Aorta (tissue), 5 donors: ENCODE data around the gene IGF1R. TPM values are rescaled to one million over a fixed set of nuclear protein-coding genes. Genes with fewer than 3 reads are reported as not detected.

ENCODE experiments used
- ATAC-seq: fragments of 200-7000 bp; cut with Tn5 transposase; one replicate; pipeline ENCODE4 v1.9.1; 2022; ENCODE audit warnings: moderate library complexity; ENCODE audit not compliant: low FRiP score
- DNase-seq, 2 donors: peaks; one replicate each; pipeline ENCODE4 v3.0.0-alpha.2; 2020
- H3K27ac ChIP-seq, 2 donors: one replicate each; pipeline ENCODE4 v1.5.1; 2013; ENCODE audit warnings: low read length in 2 of 2, mild to moderate bottlenecking in 2 of 2, moderate library complexity in 2 of 2, control low read depth in 1 of 2, inconsistent platforms in 1 of 2, low read depth in 1 of 2
- H3K27me3 ChIP-seq, 2 donors: one replicate each; pipeline ENCODE4 v1.6.1; 2013; ENCODE audit warnings: control low read depth in 1 of 2, low read length in 1 of 2, mild to moderate bottlenecking in 1 of 2, moderate library complexity in 1 of 2; ENCODE audit not compliant: insufficient read depth in 2 of 2, control insufficient read depth in 1 of 2
- H3K36me3 ChIP-seq, 2 donors: one replicate each; pipeline ENCODE4 v1.6.1; 2013; ENCODE audit warnings: control low read depth in 1 of 2, low read length in 1 of 2, mild to moderate bottlenecking in 1 of 2; ENCODE audit not compliant: insufficient read depth in 2 of 2, control insufficient read depth in 1 of 2
- H3K4me1 ChIP-seq, 2 donors: one replicate each; pipeline ENCODE4 v1.6.1; 2013; ENCODE audit warnings: low read length in 2 of 2, control low read depth in 1 of 2, mild to moderate bottlenecking in 1 of 2, moderate library complexity in 1 of 2; ENCODE audit not compliant: insufficient read depth in 2 of 2, control insufficient read depth in 1 of 2
- H3K4me3 ChIP-seq, 2 donors: one replicate each; pipeline ENCODE4 v1.5.1; 2013; ENCODE audit warnings: low read length in 2 of 2, control low read depth in 1 of 2, mild to moderate bottlenecking in 1 of 2
- H3K9me3 ChIP-seq: one replicate; pipeline ENCODE4 v1.6.1; 2013; ENCODE audit warnings: mild to moderate bottlenecking, low read length; ENCODE audit not compliant: control insufficient read depth
- WGBS, 2 donors: extraction: QIAGEN DNeasy Blood & Tissue Kit; methylation state at CpG; one replicate each; pipeline ENCODE4 v1.1.7; 2013; 5-methylcytosine and 5-hydroxymethylcytosine counted together
- intact Hi-C, 2 donors: fragments of 100-400 bp; cut with DNase I; formaldehyde crosslinking; loops; one replicate each; pipeline versions ENCODE4 v1.14.2 to v1.15.0; 2022
- polyA plus RNA-seq, 2 donors: library from polyadenylated mRNA; stranded (reverse); fragments of 200-250 nt; gene quantifications; one replicate each; pipeline ENCODE4 v1.2.3, GENCODE V29; 2013
- total RNA-seq, 2 donors: library from RNA; stranded (reverse); fragmentation: NEBNext Ultra II Directional; extraction: Animal tissue kit (Norgen Biotek cat#: 25700); gene quantifications; one replicate each; pipeline ENCODE4 v1.2.1, GENCODE V29; 2021
- donor health status: healthy with polysubstance abuse.
- donor health status: Bipolar disorder and iron deficiency.
- donor health status: DM: no; HTN: no; CAD: no.
- donor health status: DM: no; HTN: no; CAD: no.
- donor health status: DM: yes; HTN: yes; CAD: no.

Gene IGF1R
- total and polyA plus RNA-seq, 4 donors: 7.5 to 137 (median 50.7) TPM

DNA sequence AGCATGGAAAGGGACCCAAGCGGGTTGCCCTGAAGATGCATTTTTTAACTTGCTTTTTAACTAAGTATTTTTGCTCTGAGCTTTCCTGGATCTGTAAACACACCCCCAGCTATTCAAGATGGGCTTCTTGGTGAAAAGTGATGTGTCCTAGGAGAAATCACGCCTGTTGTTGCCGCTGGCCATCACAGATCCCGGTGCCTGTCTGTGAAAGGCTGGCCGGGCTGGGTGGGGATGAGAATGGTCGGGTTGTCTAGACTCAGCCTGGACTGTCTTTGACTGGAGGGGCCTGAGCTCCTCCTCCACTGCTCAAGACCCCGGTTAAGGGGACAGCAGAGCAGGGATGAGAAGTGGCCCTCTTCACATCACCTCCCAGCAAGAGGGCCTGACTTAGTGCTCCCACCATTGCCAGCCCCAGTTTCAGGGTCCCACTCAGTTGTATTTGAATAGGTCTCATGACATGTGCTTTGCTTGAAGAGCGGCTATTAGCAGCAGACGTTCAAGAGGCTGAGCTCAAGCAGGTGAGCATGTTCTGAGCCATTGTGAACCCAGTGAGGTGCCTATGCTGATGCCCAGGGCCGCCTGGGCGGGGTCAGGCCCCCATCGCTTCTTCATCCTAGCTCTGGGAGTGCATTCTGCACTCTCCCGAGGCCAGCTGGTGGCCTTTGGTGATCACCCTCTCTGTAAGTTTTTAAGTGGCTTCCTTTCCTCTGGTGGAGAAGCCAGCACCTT is 79.9 kb downstream of the IGF1R start:
- ATAC-seq (no peak), DNase-seq (no peak)
- Histone ChIP-seq H3K4me1 (peaks cover 9 to 14% of the 10 kb centered on the region in 2 donors), H3K27ac (peak overlapping the region; percentile 88 to 97), H3K4me3 (no peak overlapping the region), H3K9me3 (no peaks in the 10 kb centered on the region), H3K36me3 (no peaks in the 10 kb centered on the region), H3K27me3 (no peaks in the 10 kb centered on the region)
- WGBS, 2 donors: 67 to 68% methylated on average over 13 of the region's 13 CpGs
- intact Hi-C loops: loop anchor here (5.0 kb wide), 2 partner anchors 56 to 76 kb away; no protein-coding TSS in a partner anchor

DNA sequence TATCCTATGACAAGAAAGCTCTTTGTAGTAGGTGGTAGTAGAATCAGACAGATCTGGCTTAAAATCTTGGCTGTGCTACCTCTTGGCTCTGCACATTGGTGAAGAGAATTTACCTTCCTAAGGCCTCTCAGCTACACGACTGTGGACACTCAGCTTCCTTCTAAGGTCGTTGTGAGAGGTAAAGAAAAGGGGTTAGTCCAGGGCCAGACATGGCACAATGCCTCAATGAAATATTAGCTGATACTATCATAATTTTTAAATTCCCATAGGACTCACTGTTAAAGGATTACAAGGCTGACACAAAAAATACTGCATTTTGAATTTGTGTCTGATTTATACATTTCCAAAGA is 80.4 kb downstream of the IGF1R start:
- Histone ChIP-seq H3K4me3 (no peak overlapping the region), H3K27me3 (no peaks in the 10 kb centered on the region), H3K36me3 (no peaks in the 10 kb centered on the region), H3K27ac (peak overlapping the region; percentile 88 to 97), H3K9me3 (no peaks in the 10 kb centered on the region), H3K4me1 (peaks cover 9 to 14% of the 10 kb centered on the region in 2 donors)
- ATAC-seq (no peak), DNase-seq (no peak)
- WGBS, 2 donors: 11% methylated on average over 2 of the region's 2 CpGs
- intact Hi-C loops: loop anchor here (5.0 kb wide), 2 partner anchors 56 to 76 kb away; no protein-coding TSS in a partner anchor

DNA sequence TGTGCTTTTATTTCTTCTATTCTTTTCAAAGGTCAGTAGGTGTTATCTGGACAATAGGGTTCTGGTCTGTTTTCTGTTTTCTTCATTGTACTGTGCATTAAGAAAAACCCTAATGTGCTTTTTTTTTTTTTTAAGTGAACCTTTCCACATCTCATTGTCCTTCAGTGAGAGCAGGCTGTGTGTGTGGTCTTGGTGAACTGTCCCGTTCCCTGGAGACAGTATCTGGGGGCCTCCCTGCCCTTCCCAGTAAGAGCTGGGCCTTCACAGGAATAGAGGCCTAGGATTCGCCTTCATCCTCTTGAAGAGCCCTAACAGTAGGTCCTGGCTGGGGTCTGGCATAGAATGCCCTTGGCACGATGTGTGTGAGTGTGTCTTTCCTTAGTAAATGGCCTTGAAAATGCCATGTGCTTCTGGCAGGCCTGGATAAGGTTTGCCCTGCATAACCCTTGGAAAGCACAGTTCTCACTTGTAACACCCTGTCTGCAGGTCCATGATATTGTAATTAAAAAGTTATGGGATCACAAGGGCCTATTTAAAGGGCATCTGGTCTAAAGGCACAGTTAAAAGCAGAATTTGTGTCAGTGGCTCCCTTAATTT is 81.2 kb downstream of the IGF1R start:
- intact Hi-C loops: loop anchor here (5.0 kb wide), 2 partner anchors 57 to 77 kb away; no protein-coding TSS in a partner anchor
- H3K27ac ChIP-seq: peak overlapping the region; percentile 66 to 88
- ATAC-seq (no peak), DNase-seq (no peak)
- peaks cover 12 to 14% of the 10 kb centered on the region in 2 donors for H3K4me1 ChIP-seq
- H3K27me3 ChIP-seq: no peaks in the 10 kb centered on the region
- 18 to 30% methylated on average over 3 of the region's 3 CpGs for WGBS, 2 donors
- no peaks in the 10 kb centered on the region for H3K9me3 ChIP-seq
- H3K4me3 ChIP-seq: no peak overlapping the region
- H3K36me3 ChIP-seq: no peaks in the 10 kb centered on the region

DNA sequence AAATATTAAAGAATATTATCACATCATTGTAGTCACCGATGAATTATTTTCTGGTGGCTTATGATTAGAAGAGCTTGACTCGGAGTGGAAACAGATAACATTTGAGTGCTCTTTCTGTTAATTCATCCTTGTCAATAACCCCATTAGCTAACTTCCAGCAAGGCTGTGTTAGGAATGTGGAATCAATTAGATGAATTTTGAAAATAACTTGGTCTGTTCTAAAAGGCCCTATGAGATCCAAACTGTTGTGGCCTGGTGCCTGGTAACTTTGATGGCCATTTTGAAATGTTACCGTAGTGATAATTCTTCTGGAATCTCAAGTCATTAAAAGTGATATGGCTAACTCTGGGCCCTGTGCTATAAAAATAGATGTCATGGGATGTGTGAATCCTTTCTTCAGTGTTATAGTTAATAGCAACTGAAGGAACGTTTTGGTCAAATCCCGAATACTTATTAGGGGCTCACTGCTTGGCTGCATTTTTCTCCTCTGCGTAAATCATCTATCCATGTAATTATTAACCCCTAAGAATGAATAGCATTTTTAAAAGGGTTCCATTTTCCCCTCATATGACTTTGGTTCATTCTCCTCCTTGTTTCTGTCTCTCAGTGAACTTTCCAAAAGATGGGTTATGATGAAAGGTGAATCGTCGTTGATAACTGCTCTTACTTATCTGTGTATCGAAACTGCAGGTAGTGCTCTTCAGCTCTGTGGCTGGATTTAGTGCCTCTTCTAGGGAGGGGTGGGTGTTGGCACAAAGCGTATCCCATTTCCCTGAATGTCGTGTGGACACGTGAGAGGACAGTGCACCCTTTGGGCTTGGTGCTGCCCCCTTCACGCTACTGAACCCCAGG is 82.7 kb downstream of the IGF1R start:
- Histone ChIP-seq H3K9me3 (no peaks in the 10 kb centered on the region), H3K27ac (peak overlapping the region in 1 of 2 donors; percentile 70), H3K36me3 (no peaks in the 10 kb centered on the region), H3K27me3 (no peaks in the 10 kb centered on the region), H3K4me3 (no peak overlapping the region), H3K4me1 (peaks cover 12 to 14% of the 10 kb centered on the region in 2 donors)
- 76 to 78% methylated on average over 13 of the region's 13 CpGs for WGBS, 2 donors
- intact Hi-C loops: no loop called here
- no peak for DNase-seq
- ATAC-seq: no peak

DNA sequence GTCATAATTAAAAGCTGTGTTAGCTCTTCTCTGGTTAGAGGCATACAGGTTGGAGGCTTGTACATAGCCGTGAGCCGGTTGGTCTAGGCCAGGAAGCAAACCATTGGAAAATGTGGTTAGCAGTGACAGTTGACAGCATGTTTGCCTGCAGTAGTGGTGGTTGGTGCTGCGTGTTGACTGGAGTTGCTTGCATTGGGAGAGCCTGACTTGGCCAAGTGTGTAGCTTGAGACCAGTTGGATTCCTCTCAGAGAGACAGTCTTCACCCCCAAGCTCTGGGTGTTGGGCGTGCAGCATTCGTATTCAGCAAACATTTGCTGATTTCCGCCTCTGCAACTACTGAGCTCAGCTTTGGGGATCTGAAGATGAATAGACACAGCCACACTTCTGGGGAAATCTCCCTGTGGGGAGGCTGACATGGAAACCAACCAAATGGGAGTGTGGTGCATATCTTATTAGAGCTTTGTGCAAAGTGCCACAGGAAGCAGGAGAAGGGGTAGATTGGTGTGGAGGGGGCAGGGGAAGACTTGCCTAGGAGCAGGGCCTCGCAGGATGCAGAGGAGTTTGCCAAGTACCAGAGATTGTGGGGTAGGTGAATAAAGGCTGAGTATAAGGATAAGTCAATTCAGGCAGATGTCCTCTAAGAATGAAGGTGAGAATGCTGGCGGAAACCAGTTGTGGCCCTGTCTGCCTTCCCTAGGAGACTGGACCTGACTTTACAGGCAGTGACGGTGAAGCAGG is 83.5 kb downstream of the IGF1R start:
- H3K27ac ChIP-seq: peak overlapping the region in 1 of 2 donors; percentile 56
- H3K36me3 ChIP-seq: no peaks in the 10 kb centered on the region
- H3K27me3 ChIP-seq: no peaks in the 10 kb centered on the region
- ATAC-seq: no peak
- H3K9me3 ChIP-seq: no peaks in the 10 kb centered on the region
- no peak for DNase-seq
- no peak overlapping the region for H3K4me3 ChIP-seq
- intact Hi-C loops: no loop called here
- H3K4me1 ChIP-seq: peaks cover 12 to 17% of the 10 kb centered on the region in 2 donors
- 92 to 94% methylated on average over 9 of the region's 9 CpGs for WGBS, 2 donors

DNA sequence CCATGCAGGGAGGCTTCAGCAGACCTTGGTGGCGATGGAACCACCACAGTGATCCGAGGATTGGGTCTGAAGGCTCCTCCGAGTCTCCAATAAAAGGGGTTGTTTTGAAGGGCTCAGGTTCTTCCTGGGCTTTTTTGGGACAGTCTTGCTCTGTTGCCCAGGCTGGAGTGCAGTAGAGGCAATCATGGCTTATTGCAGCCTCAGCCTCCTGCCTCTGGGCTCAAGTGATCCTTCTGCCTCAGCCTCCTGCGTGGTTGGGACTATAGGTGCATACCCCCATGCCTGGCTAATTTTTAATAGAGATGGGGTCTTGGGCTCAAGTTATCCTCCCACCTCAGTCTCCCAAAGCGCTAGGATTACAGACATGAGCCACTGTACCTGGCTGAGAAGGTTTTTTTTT is 84.8 kb downstream of the IGF1R start:
- H3K27me3 ChIP-seq: no peaks in the 10 kb centered on the region
- no peak overlapping the region for H3K4me3 ChIP-seq
- H3K9me3 ChIP-seq: no peaks in the 10 kb centered on the region
- ATAC-seq (no peak), DNase-seq (no peak)
- H3K4me1 ChIP-seq: peaks cover 10 to 21% of the 10 kb centered on the region in 2 donors
- 97 to 98% methylated on average over 5 of the region's 5 CpGs for WGBS, 2 donors
- H3K36me3 ChIP-seq: no peaks in the 10 kb centered on the region
- intact Hi-C loops: no loop called here
- H3K27ac ChIP-seq: no peak overlapping the region

DNA sequence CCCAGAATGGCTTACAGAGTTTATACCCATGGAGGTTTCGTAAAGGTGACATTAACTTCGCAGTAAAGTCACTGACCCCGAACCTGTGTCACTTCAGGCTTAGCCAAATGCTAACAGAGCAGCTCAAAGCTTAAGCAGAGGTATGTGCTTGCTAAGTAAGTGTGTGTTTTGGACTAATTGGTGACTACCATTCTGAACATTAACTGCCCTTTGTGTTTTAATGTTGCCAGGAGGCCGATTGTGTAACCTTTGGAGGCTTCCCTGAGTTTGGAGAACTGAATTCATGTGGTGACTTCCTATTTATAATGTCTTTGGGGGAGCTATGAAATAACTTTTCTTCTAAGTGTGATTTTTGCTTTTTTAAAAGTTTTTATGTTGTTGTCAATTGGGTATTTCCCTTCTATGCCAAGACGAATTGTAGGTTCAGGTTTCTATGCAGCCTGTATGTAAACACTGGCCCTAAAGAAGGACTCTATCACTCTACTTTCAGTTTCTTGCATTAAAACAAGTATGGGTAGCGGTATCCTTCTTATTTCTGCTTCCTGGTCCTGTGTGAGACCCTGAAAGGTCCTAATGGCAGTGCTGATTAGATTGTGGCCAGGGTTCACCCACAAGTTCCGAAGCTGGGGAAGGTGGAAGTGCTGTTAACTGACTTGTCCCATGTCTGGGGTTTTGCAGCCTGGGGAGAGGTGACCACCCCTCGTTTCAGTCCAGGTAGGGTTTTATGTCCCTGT is 86.3 kb downstream of the IGF1R start:
- no peak for DNase-seq
- Histone ChIP-seq H3K4me1 (peaks cover 7 to 20% of the 10 kb centered on the region in 2 donors), H3K27ac (peak overlapping the region in 1 of 2 donors; percentile 68), H3K9me3 (no peaks in the 10 kb centered on the region), H3K4me3 (no peak overlapping the region), H3K36me3 (no peaks in the 10 kb centered on the region), H3K27me3 (no peaks in the 10 kb centered on the region)
- 48 to 54% methylated on average over 8 of the region's 8 CpGs for WGBS, 2 donors
- ATAC-seq: peak; percentile 37
- intact Hi-C loops: loop anchor here in 1 of 2 donors (5.0 kb wide), 1 partner anchor 53 kb away; no protein-coding TSS in a partner anchor
